ENCODE results near the gene KCNF1. TPM values are rescaled to one million over a fixed set of nuclear protein-coding genes. Genes with fewer than 3 reads are reported as not detected.

Gene KCNF1
- total RNA-seq, 1 donor from 2014 or later: 0.17 TPM

GRCh38 chr2:10948606-10949230, 37.0 kb downstream of the KCNF1 start:
- no peak overlapping the region for H3K4me3 ChIP-seq
- H3K27me3 ChIP-seq: peaks cover 13% of the 10 kb centered on the region
- no peak overlapping the region for H3K27ac ChIP-seq
- DNase-seq (no peak), ATAC-seq (no peak)
- H3K36me3 ChIP-seq: no peaks in the 10 kb centered on the region
- no peak for TF ChIP-seq CTCF (IDR thresholded peaks at IDR 0.05)
- no peaks in the 10 kb centered on the region for H3K4me1 ChIP-seq
- intact Hi-C loops (cut with DNase I): no loop called here
- H3K9me3 ChIP-seq: no peaks in the 10 kb centered on the region

- Histone ChIP-seq H3K4me3 (no peak overlapping the region), H3K36me3 (no peaks in the 10 kb centered on the region), H3K27me3 (peaks cover 13% of the 10 kb centered on the region), H3K4me1 (no peaks in the 10 kb centered on the region), H3K9me3 (no peaks in the 10 kb centered on the region), H3K27ac (no peak overlapping the region)
- intact Hi-C loops (cut with DNase I): no loop called here
- TF ChIP-seq CTCF (IDR thresholded peaks at IDR 0.05): no peak
- ATAC-seq (no peak), DNase-seq (no peak)
Observed at GRCh38 chr2:10949835-10950234, 38.1 kb downstream of the KCNF1 start.

- no peak overlapping the region for H3K27ac ChIP-seq
- no peak for TF ChIP-seq CTCF (IDR thresholded peaks at IDR 0.05)
- DNase-seq: no peak
- H3K27me3 ChIP-seq: peaks cover 7% of the 10 kb centered on the region
- intact Hi-C loops (cut with DNase I): no loop called here
- no peak overlapping the region for H3K4me3 ChIP-seq
- no peaks in the 10 kb centered on the region for H3K9me3 ChIP-seq
- H3K36me3 ChIP-seq: no peaks in the 10 kb centered on the region
- ATAC-seq: no peak
- H3K4me1 ChIP-seq: no peaks in the 10 kb centered on the region
Observed at GRCh38 chr2:10951558-10952414, 40.1 kb downstream of the KCNF1 start.

- H3K4me3 ChIP-seq: no peak overlapping the region
- no peak overlapping the region for H3K27ac ChIP-seq
- DNase-seq (no peak), ATAC-seq (no peak)
- no peak for TF ChIP-seq CTCF (IDR thresholded peaks at IDR 0.05)
- intact Hi-C loops (cut with DNase I): no loop called here
- no peaks in the 10 kb centered on the region for H3K36me3 ChIP-seq
- H3K9me3 ChIP-seq: no peaks in the 10 kb centered on the region
- no peaks in the 10 kb centered on the region for H3K4me1 ChIP-seq
- H3K27me3 ChIP-seq: no peaks in the 10 kb centered on the region
Observed at GRCh38 chr2:10954416-10954815, 42.7 kb downstream of the KCNF1 start.

- H3K9me3 ChIP-seq: no peaks in the 10 kb centered on the region
Observed at GRCh38 chr2:10954856-10955818, 43.4 kb downstream of the KCNF1 start.

More at GRCh38 chr2:10954856-10955818, 43.4 kb downstream of the KCNF1 start:
- intact Hi-C loops (cut with DNase I): no loop called here
- Histone ChIP-seq H3K4me3 (no peak overlapping the region), H3K36me3 (no peaks in the 10 kb centered on the region), H3K27me3 (no peaks in the 10 kb centered on the region), H3K27ac (no peak overlapping the region), H3K4me1 (no peaks in the 10 kb centered on the region)
- TF ChIP-seq CTCF (IDR thresholded peaks at IDR 0.05): no peak
- no peak for ATAC-seq
- DNase-seq: no peak
